Measurements from ENCODE around the gene XRCC2. TPM values are rescaled to one million over a fixed set of nuclear protein-coding genes. Genes with fewer than 3 reads are reported as not detected.
A peak's percentile ranks its signal among the peaks of the same experiment; 100 is the strongest.
"Not testable (repeated sequence)": the region's sequence is repeated elsewhere in the genome, so short reads cannot be mapped to it uniquely, and the experiment has no call there.

Gene XRCC2
- polyA plus RNA-seq (ENCODE audit: insufficient read length in 12 of 12): 10 to 100 TPM in 1 of 12 donors, 1 to 10 TPM in 10, not detected in 1; 2.2 to 10.3 (median 4.6) TPM
- long read RNA-seq, donor 1, partial matches to known transcripts: 0 of 1 reads
- long read RNA-seq, donor 1, other reads (novel, unspliced or antisense): 0 of 1 reads
- long read RNA-seq, donor 2: 0 reads
- long read RNA-seq, donor 3, partial matches to known transcripts: 0 of 1 reads
- long read RNA-seq, donor 3, other reads (novel, unspliced or antisense): 0 of 1 reads
- long read RNA-seq, donor 4: 0 reads
- long read RNA-seq, donor 5, partial matches to known transcripts: 0 of 1 reads
- long read RNA-seq, donor 5, other reads (novel, unspliced or antisense): 0 of 1 reads
- long read RNA-seq, donor 6: 0 reads
- long read RNA-seq, donor 7: 0 reads
- long read RNA-seq, donor 8: 0 reads
- long read RNA-seq, donor 9: 0 reads
- long read RNA-seq, donor 10: 0 reads
- long read RNA-seq, donor 11, partial matches to known transcripts: 0 of 2 reads
- long read RNA-seq, donor 11, other reads (novel, unspliced or antisense): 0 of 2 reads

- peak; percentile 93 for DNase-seq
Observed at GRCh38 chr7:152675759-152676636, at the start of gene XRCC2. TSS of gene XRCC2 (minus strand) at chr7:152676141. CDS start at chr7:152676079, 62 bp downstream.

DNA sequence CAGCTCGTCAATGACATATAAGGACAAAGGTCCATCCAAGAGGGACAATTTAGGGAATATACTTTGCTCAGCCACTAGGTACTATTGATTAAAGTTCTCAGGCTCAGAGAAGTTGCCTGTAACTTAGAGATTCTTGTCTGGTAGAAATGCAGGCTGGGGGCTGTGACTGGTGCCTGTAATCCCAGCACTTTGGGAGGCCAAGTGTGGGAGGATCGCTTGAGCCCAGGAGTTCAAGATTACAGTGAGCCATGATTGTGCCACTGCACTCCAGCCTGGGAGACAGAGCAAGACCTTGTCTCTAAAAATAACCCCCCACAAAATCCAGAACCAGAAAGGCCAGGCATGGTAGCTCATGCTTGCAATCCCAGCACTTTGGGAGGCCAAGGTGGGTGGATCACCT lies 47.4 kb upstream of the XRCC2 start:
- DNase-seq: no peak

DNA sequence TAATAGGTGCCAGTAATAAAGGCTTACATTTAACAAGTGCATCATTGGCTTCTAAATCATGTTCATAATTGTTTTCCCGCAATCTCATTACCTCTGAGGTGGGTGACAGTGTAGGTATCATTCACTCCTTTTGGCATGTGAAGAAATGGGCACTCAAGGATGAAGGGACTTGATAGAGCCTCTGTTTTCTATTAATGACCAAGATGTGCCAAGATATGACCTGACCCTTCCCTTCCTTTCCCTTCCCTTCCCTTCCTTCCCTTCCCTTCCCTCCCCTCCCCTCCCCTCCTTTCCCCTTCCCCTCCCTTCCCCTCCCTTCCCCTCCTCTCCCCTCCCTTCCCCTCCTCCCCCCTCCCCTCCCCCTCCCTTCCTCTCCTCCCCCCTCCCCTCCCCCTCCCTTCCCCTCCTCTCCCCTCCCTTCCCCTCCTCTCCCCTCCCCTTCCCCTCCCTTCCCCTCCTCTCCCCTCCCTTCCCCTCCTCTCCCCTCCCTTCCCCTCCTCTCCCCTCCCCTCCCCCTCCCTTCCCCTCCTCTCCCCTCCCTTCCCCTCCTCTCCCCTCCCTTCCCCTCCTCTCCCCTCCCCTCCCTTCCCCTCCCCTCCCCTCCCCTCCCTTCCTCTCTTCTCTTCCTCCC lies 36.6 kb upstream of the XRCC2 start:
- not testable (repeated sequence) for DNase-seq

DNA sequence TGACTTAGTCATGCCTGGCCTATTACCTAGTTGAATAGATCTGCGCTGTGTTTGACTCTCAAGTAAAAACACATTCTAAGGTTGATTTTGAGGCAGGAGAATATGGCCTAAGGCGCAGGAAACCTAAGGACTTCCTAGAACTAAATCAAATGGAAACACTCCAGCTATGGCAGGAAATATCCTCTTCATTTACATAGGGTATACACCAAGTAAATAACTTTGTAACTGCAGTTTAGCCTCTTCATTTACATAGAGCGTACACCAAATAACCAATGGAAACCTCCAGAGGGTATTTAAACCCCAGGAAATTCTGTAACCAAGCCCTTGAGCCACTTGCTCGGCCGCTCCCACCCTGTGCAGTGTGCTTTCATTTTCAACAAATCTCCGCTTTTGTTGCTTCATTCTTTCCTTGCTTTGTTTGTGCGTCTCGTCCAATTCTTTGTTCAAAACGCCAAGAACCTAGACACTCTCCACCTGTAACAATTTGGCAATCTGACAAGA lies 35.6 kb upstream of the XRCC2 start:
- DNase-seq: no peak

DNA sequence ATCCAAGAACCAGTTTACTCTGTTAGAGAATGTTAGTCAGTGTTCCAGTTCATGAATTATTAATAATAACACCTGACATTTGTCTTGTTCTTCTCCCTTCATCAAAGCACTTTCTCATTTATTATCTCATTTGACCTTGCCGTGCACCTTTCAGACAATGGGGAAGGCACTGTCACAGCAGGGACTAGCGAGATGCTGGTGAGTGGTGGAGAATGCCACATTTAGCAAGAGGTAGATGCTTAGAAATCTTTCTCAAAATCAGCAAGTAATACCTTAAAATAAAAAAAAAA lies 34.2 kb upstream of the XRCC2 start:
- no peak for DNase-seq

DNA sequence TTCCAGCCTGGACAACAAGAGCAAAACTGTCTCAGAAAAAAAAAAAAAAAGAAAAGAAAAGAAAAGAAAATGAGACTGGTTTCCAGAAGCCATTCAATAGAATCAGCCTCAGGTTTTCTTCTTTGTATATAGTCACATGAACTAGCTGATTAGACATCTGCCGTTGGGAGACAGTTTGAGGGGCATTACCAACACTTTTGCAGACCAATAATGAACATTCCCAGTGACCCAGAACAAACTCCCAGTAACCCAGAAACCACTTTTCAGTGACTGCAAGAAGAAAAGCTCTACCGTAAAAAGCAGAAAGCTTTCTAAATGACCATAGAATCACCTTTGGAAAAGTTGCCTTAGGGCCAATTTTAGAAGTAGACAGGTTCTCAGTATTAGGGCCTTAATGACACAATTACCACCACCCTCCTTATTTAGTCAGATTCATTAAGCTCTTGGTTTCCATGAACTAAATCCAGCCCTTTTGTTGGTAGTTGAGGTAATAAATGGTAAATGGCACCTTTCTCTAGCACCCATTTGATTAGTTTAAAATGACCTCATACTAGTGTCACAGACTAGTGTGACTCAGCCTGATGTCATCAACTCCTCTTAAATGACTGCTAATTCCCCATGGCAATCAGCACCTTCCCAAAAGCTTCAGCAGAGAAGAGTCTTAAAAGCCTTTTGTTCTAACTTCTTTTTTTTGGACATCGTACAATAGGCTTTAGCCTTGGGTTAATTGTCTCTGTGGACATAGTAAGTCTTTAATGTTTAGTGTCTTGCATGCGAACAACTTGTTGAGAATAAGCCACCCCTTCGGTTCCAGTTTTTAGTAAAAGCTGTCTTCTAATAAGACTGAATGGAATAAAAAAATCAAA lies 33.6 kb upstream of the XRCC2 start:
- DNase-seq: no peak

DNA sequence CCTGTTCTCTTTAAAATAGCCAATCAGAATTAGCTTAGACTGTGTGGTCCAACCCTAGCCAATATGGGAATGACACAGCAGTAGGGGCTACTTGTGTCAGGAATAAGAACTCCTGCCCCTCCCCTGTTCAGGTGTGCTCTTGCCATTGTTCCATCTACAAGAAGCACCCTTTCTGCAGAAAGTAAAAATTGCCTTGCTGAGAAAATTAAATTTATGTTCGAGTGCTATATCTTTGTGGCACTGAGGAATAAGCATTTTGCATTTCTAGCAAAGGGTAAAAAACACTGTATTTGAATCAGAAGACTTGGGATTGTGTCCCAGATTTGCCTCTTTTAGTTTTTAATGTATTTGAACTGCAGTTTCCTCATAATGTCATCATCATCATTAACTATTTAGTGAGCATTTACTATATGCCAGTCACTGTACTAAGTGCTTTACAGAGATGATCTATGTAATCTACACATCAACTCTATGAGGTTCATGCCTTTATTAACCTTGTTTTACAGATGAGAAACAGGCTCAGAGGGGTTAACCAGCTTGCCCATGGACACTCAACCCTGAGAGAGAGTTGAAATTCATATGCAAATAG lies 28.9 kb upstream of the XRCC2 start:
- no peak for DNase-seq

DNA sequence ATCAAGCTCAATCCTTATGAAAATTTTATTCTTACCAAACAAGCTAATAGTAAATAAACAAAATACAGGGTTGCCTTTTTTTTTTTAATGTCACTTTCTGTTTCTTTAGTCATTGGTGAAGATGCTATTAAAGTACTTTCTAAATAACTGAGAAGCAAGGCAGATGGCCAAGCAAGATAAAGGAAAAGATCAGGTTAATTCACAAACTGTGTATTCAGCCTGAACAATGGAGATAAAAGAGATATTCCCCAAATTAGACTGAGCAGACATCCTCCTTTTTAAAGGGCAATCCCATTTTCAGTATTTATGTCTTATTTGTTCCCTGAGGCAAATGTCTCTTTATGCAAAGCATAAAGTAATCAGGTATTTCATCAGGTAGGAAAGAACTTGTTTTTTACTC lies 23.1 kb upstream of the XRCC2 start:
- no peak for DNase-seq

- DNase-seq: not testable (repeated sequence)
Observed at GRCh38 chr7:152697268-152697974, 21.5 kb upstream of the XRCC2 start.

DNA sequence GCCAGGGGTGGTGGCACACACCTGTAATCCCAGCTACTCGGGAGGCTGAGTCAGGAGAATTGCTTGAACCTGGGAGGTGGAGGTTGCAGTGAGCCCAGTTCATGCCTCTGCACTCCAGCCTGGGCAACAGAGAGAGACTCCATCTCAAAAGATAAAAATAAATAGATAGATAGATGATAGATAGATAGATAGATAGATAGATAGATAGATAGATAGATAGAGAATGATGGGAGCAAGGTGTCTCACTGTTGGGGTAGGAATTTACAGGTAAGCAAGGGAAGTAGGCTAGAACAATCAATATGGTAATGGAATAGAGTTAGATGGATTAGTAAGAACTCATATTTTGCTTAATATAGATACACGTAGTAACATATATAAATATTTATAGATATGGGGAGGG lies 16.3 kb upstream of the XRCC2 start:
- not testable (repeated sequence) for DNase-seq

DNA sequence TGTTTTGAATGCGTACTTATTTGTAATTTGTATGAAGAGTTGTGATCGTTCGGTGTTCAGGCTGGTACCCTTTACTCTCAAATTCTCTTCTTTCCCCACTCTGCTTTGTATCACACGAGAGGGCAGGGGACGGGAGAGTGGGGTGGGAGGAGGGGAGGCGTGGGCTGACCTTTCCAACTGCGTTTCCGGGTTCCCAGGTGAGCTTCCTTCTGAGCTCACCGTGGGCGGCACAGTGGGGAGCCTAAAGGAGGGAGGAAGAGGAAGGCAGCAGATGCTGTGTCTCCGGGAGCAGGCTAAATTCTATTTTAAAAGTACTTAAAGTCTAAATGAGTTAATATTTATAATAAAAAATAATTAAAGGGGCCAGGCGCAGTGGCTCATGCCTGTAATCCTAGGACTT lies 7.4 kb upstream of the XRCC2 start:
- no peak for DNase-seq

- DNase-seq: no peak
Observed at GRCh38 chr7:152677808-152678670, 2.1 kb upstream of the XRCC2 start.

GRCh38 chr7:152674860-152675758 lies 832 bp downstream of the XRCC2 start:
- DNase-seq: no peak

- DNase-seq: no peak
Observed at GRCh38 chr7:152673897-152674296, 2.0 kb downstream of the XRCC2 start.

GRCh38 chr7:152672626-152673025 lies 3.3 kb downstream of the XRCC2 start:
- no peak for DNase-seq

DNA sequence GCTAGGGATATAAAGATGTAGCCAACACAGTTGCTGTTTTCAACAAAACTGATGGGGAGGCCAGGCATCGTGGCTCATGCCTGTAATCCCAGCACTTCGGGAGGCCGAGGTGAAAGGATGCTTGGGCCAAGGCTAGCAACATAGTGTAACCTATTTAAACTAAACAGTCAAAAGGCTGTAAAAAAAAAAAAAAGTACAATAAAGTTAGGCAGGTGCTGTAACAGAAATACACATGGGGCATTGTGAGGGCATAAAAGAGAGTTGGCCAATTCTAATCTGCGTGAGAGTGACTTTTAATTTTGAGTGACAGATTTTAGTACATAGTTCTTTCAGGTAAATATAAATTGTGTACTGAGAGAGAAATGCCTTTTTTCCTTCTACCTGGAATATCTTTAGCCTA lies 6.2 kb downstream of the XRCC2 start:
- no peak for DNase-seq

- no peak for DNase-seq
Observed at GRCh38 chr7:152668975-152669374, 7.0 kb downstream of the XRCC2 start.

DNA sequence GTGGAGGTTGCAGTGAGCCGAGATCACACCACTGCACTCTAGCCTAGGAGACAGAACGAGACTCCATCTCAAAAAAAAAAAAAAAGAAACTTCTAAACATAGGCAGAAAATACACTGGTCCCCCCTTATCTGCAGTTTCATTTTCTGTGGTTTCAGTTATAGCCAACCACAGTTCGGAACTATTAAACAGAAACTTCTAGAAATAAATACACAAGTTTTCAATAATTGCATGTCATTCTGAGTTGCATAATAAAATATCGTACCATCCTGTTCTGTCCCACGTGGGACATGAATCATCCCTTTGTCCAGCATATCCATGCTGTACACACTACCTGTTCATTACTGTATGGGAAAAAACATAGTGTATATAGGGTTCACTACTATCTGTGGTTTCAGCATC lies 8.0 kb downstream of the XRCC2 start:
- no peak for DNase-seq
